HEK293 (cell line): ENCODE data around the gene NOP9.

Source experiments
- BCL11B ChIP-seq: fragments of 450-650 bp; formaldehyde crosslinking; IDR thresholded peaks from 2 replicates; pipeline ENCODE4 v1.5.1; 2016; ENCODE audit warnings: low read depth, missing biosample characterization, missing genetic modification characterization
- GLIS1 ChIP-seq: fragments of 450-650 bp; formaldehyde crosslinking; IDR thresholded peaks from 2 replicates; pipeline ENCODE4 v1.5.1; 2016; ENCODE audit warnings: missing biosample characterization, missing genetic modification characterization
- HOXC10 ChIP-seq: sonication (generic); formaldehyde crosslinking; IDR thresholded peaks from 2 replicates; pipeline ENCODE4 v1.8.1; 2023; ENCODE audit warnings: mild to moderate bottlenecking, missing genetic modification reagents
- SALL2 ChIP-seq: fragments of 450-650 bp; formaldehyde crosslinking; IDR thresholded peaks from 2 replicates; pipeline ENCODE4 v1.5.0; 2017; ENCODE audit warnings: missing biosample characterization, mild to moderate bottlenecking, missing genetic modification characterization, borderline replicate concordance
- ZBTB7A ChIP-seq: fragments of 450-650 bp; formaldehyde crosslinking; IDR thresholded peaks from 2 replicates; pipeline ENCODE4 v1.5.1; 2016; ENCODE audit warnings: low read depth, missing biosample characterization, missing genetic modification characterization
- ZFHX2 ChIP-seq: fragments of 450-650 bp; formaldehyde crosslinking; conservative IDR thresholded peaks from 2 replicates; pipeline ENCODE4 v1.5.1; 2016; ENCODE audit warnings: missing biosample characterization, missing genetic modification characterization
- ZNF140 ChIP-seq: fragments of 450-650 bp; formaldehyde crosslinking; IDR thresholded peaks from 2 replicates; pipeline ENCODE4 v1.5.1; 2016; ENCODE audit warnings: missing biosample characterization, missing genetic modification characterization
- ZNF2 ChIP-seq: fragments of 450-650 bp; formaldehyde crosslinking; IDR thresholded peaks from 2 replicates; pipeline ENCODE4 v1.5.1; 2016; ENCODE audit warnings: missing biosample characterization, missing genetic modification characterization
- ZNF24 ChIP-seq: fragments of 450-650 bp; formaldehyde crosslinking; IDR thresholded peaks from 2 replicates; pipeline ENCODE4 v1.5.1; 2016; ENCODE audit warnings: missing biosample characterization, missing genetic modification characterization
- ZNF391 ChIP-seq: fragments of 450-650 bp; formaldehyde crosslinking; IDR thresholded peaks from 2 replicates; pipeline ENCODE4 v1.5.1; 2016; ENCODE audit warnings: low read depth, missing biosample characterization, missing genetic modification characterization, borderline replicate concordance
- ZNF423 ChIP-seq: fragments of 450-650 bp; formaldehyde crosslinking; IDR thresholded peaks from 2 replicates; pipeline ENCODE4 v1.5.1; 2016; ENCODE audit warnings: missing biosample characterization, missing genetic modification characterization
- ZNF529 ChIP-seq: fragments of 450-650 bp; formaldehyde crosslinking; IDR thresholded peaks from 2 replicates; pipeline ENCODE4 v1.5.1; 2017; ENCODE audit warnings: missing genetic modification characterization, missing biosample characterization; ENCODE audit not compliant: insufficient replicate concordance
- ZNF530 ChIP-seq: fragments of 450-650 bp; formaldehyde crosslinking; IDR thresholded peaks from 2 replicates; pipeline ENCODE4 v1.5.1; 2016; ENCODE audit warnings: low read depth, missing biosample characterization, missing genetic modification characterization
- ZNF623 ChIP-seq: fragments of 450-650 bp; formaldehyde crosslinking; IDR thresholded peaks from 2 replicates; pipeline ENCODE4 v1.5.1; 2016; ENCODE audit warnings: missing biosample characterization, missing genetic modification characterization
- ZNF76 ChIP-seq: fragments of 450-650 bp; formaldehyde crosslinking; IDR thresholded peaks from 2 replicates; pipeline ENCODE4; 2016; ENCODE audit warnings: low read depth, missing biosample characterization, missing genetic modification characterization, borderline replicate concordance
- ZNF768 ChIP-seq: fragments of 450-650 bp; formaldehyde crosslinking; IDR thresholded peaks from 2 replicates; pipeline ENCODE4 v1.5.1; 2018; ENCODE audit warnings: missing biosample characterization, mild to moderate bottlenecking, missing genetic modification characterization
- ZNF837 ChIP-seq: fragments of 450-650 bp; formaldehyde crosslinking; IDR thresholded peaks from 2 replicates; pipeline ENCODE4 v1.5.1; 2016; ENCODE audit warnings: missing biosample characterization, missing genetic modification characterization
- ZXDB ChIP-seq: fragments of 450-650 bp; formaldehyde crosslinking; IDR thresholded peaks from 2 replicates; pipeline ENCODE4 v1.5.1; 2016; ENCODE audit warnings: missing biosample characterization, missing genetic modification characterization
- TF ChIP-seq, protein P1 (sequence below): fragments of 450-650 bp; formaldehyde crosslinking; IDR thresholded peaks from 2 replicates; pipeline ENCODE4 v1.5.1; 2017; ENCODE audit warnings: missing biosample characterization, missing genetic modification characterization
- TF ChIP-seq, protein P2 (sequence below): fragments of 450-650 bp; formaldehyde crosslinking; IDR thresholded peaks from 2 replicates; pipeline ENCODE4 v1.5.1; 2016; ENCODE audit warnings: missing biosample characterization, missing genetic modification characterization
- TF ChIP-seq, protein P3 (sequence below): fragments of 450-650 bp; formaldehyde crosslinking; IDR thresholded peaks from 2 replicates; pipeline ENCODE4 v1.5.0; 2017; ENCODE audit warnings: missing biosample characterization, missing genetic modification characterization, borderline replicate concordance
- TF ChIP-seq, protein P4 (sequence below): fragments of 450-650 bp; formaldehyde crosslinking; IDR thresholded peaks from 2 replicates; pipeline ENCODE4 v1.5.1; 2016; ENCODE audit warnings: missing biosample characterization, missing genetic modification characterization
- TF ChIP-seq, protein P5 (sequence below): fragments of 450-650 bp; formaldehyde crosslinking; conservative IDR thresholded peaks from 2 replicates; pipeline ENCODE4 v1.5.1; 2016; ENCODE audit warnings: low read depth, missing biosample characterization, missing genetic modification characterization
- TF ChIP-seq, protein P6 (sequence below): fragments of 450-650 bp; IDR thresholded peaks from 2 replicates; pipeline ENCODE4 v1.5.1; 2018; ENCODE audit warnings: missing biosample characterization, missing genetic modification characterization

NOP9 gene

DNA sequence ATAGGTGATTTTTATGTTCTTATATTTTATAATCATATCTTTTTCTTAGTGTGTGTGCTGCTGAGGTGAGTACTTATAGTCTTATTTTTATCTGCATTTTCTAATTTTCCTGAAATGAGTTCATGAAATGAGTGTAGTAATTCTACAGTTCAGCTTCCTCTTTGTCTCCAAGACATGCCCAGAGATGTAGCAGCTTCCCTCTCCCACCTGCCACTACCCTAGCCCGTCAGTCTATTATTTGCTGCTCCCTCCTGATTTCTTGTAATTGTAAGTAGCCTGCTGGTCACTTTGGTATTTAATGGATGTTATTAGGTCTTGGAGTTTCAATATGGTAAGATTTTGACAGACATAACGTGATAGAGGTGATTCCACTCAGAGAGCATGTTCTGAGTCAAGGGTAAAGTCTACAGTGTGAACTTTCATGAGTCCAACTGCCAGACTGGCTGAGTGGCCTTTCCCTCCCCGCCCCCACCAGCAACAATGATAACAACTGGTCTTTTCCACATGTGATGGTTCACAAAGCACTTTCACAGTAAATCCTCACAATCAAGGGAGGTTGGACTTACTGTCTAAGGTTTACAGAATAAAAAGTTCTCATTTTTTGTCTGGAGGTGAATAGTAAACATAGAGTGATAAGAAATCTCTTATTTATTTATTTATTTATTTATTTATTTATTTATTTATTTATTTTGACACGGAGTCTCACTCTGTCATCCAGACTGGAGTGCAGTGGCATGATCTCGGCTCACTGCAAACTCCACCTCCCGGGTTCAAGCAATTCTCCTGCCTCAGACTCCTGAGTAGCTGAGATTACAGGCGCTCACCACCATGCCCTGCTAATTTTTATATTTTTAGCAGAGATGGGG lies 44.4 kb downstream of the NOP9 start (continued):
- TF ChIP-seq, protein P1, sequence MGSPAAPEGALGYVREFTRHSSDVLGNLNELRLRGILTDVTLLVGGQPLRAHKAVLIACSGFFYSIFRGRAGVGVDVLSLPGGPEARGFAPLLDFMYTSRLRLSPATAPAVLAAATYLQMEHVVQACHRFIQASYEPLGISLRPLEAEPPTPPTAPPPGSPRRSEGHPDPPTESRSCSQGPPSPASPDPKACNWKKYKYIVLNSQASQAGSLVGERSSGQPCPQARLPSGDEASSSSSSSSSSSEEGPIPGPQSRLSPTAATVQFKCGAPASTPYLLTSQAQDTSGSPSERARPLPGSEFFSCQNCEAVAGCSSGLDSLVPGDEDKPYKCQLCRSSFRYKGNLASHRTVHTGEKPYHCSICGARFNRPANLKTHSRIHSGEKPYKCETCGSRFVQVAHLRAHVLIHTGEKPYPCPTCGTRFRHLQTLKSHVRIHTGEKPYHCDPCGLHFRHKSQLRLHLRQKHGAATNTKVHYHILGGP (tag by site-specific recombination) = no peak
- TF ChIP-seq, protein P2, sequence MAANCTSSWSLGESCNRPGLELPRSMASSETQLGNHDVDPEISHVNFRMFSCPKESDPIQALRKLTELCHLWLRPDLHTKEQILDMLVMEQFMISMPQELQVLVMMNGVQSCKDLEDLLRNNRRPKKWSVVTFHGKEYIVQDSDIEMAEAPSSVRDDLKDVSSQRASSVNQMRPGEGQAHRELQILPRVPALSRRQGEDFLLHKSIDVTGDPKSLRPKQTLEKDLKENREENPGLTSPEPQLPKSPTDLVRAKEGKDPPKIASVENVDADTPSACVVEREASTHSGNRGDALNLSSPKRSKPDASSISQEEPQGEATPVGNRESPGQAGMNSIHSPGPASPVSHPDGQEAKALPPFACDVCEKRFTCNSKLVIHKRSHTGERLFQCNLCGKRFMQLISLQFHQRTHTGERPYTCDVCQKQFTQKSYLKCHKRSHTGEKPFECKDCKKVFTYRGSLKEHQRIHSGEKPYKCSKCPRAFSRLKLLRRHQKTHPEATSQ (tag by site-specific recombination) = no peak
- TF ChIP-seq ZNF2 (tag by site-specific recombination) = no peak
- TF ChIP-seq SALL2 (tag by site-specific recombination) = no peak
- no peak for TF ChIP-seq ZNF530 (tag by site-specific recombination)
- TF ChIP-seq, protein P3, sequence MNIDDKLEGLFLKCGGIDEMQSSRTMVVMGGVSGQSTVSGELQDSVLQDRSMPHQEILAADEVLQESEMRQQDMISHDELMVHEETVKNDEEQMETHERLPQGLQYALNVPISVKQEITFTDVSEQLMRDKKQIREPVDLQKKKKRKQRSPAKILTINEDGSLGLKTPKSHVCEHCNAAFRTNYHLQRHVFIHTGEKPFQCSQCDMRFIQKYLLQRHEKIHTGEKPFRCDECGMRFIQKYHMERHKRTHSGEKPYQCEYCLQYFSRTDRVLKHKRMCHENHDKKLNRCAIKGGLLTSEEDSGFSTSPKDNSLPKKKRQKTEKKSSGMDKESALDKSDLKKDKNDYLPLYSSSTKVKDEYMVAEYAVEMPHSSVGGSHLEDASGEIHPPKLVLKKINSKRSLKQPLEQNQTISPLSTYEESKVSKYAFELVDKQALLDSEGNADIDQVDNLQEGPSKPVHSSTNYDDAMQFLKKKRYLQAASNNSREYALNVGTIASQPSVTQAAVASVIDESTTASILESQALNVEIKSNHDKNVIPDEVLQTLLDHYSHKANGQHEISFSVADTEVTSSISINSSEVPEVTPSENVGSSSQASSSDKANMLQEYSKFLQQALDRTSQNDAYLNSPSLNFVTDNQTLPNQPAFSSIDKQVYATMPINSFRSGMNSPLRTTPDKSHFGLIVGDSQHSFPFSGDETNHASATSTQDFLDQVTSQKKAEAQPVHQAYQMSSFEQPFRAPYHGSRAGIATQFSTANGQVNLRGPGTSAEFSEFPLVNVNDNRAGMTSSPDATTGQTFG (tag by site-specific recombination) = no peak
- TF ChIP-seq, protein P4, sequence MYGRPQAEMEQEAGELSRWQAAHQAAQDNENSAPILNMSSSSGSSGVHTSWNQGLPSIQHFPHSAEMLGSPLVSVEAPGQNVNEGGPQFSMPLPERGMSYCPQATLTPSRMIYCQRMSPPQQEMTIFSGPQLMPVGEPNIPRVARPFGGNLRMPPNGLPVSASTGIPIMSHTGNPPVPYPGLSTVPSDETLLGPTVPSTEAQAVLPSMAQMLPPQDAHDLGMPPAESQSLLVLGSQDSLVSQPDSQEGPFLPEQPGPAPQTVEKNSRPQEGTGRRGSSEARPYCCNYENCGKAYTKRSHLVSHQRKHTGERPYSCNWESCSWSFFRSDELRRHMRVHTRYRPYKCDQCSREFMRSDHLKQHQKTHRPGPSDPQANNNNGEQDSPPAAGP (tag by site-specific recombination) = no peak
- TF ChIP-seq ZFHX2 (tag by site-specific recombination) = no peak
- peak; percentile 64 for TF ChIP-seq ZNF623 (tag by site-specific recombination)
- TF ChIP-seq, protein P5, sequence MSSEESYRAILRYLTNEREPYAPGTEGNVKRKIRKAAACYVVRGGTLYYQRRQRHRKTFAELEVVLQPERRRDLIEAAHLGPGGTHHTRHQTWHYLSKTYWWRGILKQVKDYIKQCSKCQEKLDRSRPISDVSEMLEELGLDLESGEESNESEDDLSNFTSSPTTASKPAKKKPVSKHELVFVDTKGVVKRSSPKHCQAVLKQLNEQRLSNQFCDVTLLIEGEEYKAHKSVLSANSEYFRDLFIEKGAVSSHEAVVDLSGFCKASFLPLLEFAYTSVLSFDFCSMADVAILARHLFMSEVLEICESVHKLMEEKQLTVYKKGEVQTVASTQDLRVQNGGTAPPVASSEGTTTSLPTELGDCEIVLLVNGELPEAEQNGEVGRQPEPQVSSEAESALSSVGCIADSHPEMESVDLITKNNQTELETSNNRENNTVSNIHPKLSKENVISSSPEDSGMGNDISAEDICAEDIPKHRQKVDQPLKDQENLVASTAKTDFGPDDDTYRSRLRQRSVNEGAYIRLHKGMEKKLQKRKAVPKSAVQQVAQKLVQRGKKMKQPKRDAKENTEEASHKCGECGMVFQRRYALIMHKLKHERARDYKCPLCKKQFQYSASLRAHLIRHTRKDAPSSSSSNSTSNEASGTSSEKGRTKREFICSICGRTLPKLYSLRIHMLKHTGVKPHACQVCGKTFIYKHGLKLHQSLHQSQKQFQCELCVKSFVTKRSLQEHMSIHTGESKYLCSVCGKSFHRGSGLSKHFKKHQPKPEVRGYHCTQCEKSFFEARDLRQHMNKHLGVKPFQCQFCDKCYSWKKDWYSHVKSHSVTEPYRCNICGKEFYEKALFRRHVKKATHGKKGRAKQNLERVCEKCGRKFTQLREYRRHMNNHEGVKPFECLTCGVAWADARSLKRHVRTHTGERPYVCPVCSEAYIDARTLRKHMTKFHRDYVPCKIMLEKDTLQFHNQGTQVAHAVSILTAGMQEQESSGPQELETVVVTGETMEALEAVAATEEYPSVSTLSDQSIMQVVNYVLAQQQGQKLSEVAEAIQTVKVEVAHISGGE (tag by site-specific recombination) = no peak
- no peak for TF ChIP-seq ZNF837 (tag by site-specific recombination)
- TF ChIP-seq HOXC10 (CRISPR knock-in tag) = no peak
- TF ChIP-seq ZBTB7A (tag by site-specific recombination) = no peak
- TF ChIP-seq ZNF391 (tag by site-specific recombination) = no peak
- TF ChIP-seq ZNF140 (tag by site-specific recombination) = 0 out of 2 replicates have a peak, but pooled peaks have one; percentile 21
- no peak for TF ChIP-seq BCL11B
- TF ChIP-seq ZNF76 (tag by site-specific recombination) = no peak
- TF ChIP-seq ZNF529 = no peak
- TF ChIP-seq ZNF24 (tag by site-specific recombination) = no peak
- no peak for TF ChIP-seq ZXDB (tag by site-specific recombination)
- TF ChIP-seq ZNF768 (tag by site-specific recombination) = no peak
- TF ChIP-seq, protein P6, sequence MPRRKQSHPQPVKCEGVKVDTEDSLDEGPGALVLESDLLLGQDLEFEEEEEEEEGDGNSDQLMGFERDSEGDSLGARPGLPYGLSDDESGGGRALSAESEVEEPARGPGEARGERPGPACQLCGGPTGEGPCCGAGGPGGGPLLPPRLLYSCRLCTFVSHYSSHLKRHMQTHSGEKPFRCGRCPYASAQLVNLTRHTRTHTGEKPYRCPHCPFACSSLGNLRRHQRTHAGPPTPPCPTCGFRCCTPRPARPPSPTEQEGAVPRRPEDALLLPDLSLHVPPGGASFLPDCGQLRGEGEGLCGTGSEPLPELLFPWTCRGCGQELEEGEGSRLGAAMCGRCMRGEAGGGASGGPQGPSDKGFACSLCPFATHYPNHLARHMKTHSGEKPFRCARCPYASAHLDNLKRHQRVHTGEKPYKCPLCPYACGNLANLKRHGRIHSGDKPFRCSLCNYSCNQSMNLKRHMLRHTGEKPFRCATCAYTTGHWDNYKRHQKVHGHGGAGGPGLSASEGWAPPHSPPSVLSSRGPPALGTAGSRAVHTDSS (tag by site-specific recombination) = no peak
- TF ChIP-seq ZNF423 (tag by site-specific recombination) = no peak
- no peak for TF ChIP-seq GLIS1
